ENCODE measurements around the gene HSFX4.
A peak's percentile ranks its signal among the peaks of the same experiment; 100 is the strongest.
"Not testable (repeated sequence)": the region's sequence is repeated elsewhere in the genome, so short reads cannot be mapped to it uniquely, and the experiment has no call there.

Gene HSFX4

GRCh38 chrX:149927245-149927963 is 2.0 kb upstream of the HSFX4 start:
- H3K4me1 ChIP-seq (ENCODE audit: insufficient read depth, low read length, severe bottlenecking); H3K27me3 ChIP-seq (ENCODE audit: insufficient read depth, low read length); H3K9me3 ChIP-seq (ENCODE audit: low read length); H4K20me1 ChIP-seq (ENCODE audit: insufficient read depth, low read length); H3K36me3 ChIP-seq (ENCODE audit: insufficient read depth, low read length); H3K9me2 ChIP-seq (ENCODE audit: low read depth, low read length); H2AFZ ChIP-seq (ENCODE audit: low read length); H3K9ac ChIP-seq (ENCODE audit: low read length); H3K4me3 ChIP-seq (ENCODE audit: low read depth, low read length, poor library complexity, severe bottlenecking); H3K27ac ChIP-seq (ENCODE audit: low read depth, low read length, poor library complexity, severe bottlenecking); H3F3A ChIP-seq (ENCODE audit: insufficient read depth, low read length); H3K79me2 ChIP-seq (ENCODE audit: insufficient read depth, low read length); H3K4me2 ChIP-seq (ENCODE audit: low read length): not testable (repeated sequence)

- not testable (repeated sequence) for H3K79me2 ChIP-seq (ENCODE audit: insufficient read depth, low read length); H3F3A ChIP-seq (ENCODE audit: insufficient read depth, low read length); H2AFZ ChIP-seq (ENCODE audit: low read length); H3K4me1 ChIP-seq (ENCODE audit: insufficient read depth, low read length, severe bottlenecking); H3K9me3 ChIP-seq (ENCODE audit: low read length); H3K27ac ChIP-seq (ENCODE audit: low read depth, low read length, poor library complexity, severe bottlenecking); H3K9me2 ChIP-seq (ENCODE audit: low read depth, low read length); H3K9ac ChIP-seq (ENCODE audit: low read length); H3K4me2 ChIP-seq (ENCODE audit: low read length); H3K27me3 ChIP-seq (ENCODE audit: insufficient read depth, low read length); H3K4me3 ChIP-seq (ENCODE audit: low read depth, low read length, poor library complexity, severe bottlenecking); H4K20me1 ChIP-seq (ENCODE audit: insufficient read depth, low read length); H3K36me3 ChIP-seq (ENCODE audit: insufficient read depth, low read length)
Measured at GRCh38 chrX:149927964-149928258, 1.5 kb upstream of the HSFX4 start.

GRCh38 chrX:149928635-149929034 is 738 bp upstream of the HSFX4 start:
- not testable (repeated sequence) for H3K9me3 ChIP-seq (ENCODE audit: low read length)

GRCh38 chrX:149931355-149931754 is 2.0 kb downstream of the HSFX4 start:
- H2AFZ ChIP-seq (ENCODE audit: low read length); H3K9me2 ChIP-seq (ENCODE audit: low read depth, low read length); H3K4me2 ChIP-seq (ENCODE audit: low read length); H3K9me3 ChIP-seq (ENCODE audit: low read length); H3K79me2 ChIP-seq (ENCODE audit: insufficient read depth, low read length); H3F3A ChIP-seq (ENCODE audit: insufficient read depth, low read length); H3K4me3 ChIP-seq (ENCODE audit: low read depth, low read length, poor library complexity, severe bottlenecking); H3K9ac ChIP-seq (ENCODE audit: low read length); H3K27me3 ChIP-seq (ENCODE audit: insufficient read depth, low read length); H3K27ac ChIP-seq (ENCODE audit: low read depth, low read length, poor library complexity, severe bottlenecking); H3K36me3 ChIP-seq (ENCODE audit: insufficient read depth, low read length); H3K4me1 ChIP-seq (ENCODE audit: insufficient read depth, low read length, severe bottlenecking); H4K20me1 ChIP-seq (ENCODE audit: insufficient read depth, low read length): not testable (repeated sequence)

More at GRCh38 chrX:149928635-149929034, 738 bp upstream of the HSFX4 start:
- not testable (repeated sequence) for H3K4me2 ChIP-seq (ENCODE audit: low read length); H3K36me3 ChIP-seq (ENCODE audit: insufficient read depth, low read length); H3F3A ChIP-seq (ENCODE audit: insufficient read depth, low read length); H3K4me1 ChIP-seq (ENCODE audit: insufficient read depth, low read length, severe bottlenecking); H3K27ac ChIP-seq (ENCODE audit: low read depth, low read length, poor library complexity, severe bottlenecking); H3K79me2 ChIP-seq (ENCODE audit: insufficient read depth, low read length); H3K4me3 ChIP-seq (ENCODE audit: low read depth, low read length, poor library complexity, severe bottlenecking); H3K27me3 ChIP-seq (ENCODE audit: insufficient read depth, low read length); H3K9ac ChIP-seq (ENCODE audit: low read length); H3K9me2 ChIP-seq (ENCODE audit: low read depth, low read length); H4K20me1 ChIP-seq (ENCODE audit: insufficient read depth, low read length); H2AFZ ChIP-seq (ENCODE audit: low read length)

- H3K4me1 ChIP-seq (ENCODE audit: insufficient read depth, low read length, severe bottlenecking); H3K9me2 ChIP-seq (ENCODE audit: low read depth, low read length); H3K27me3 ChIP-seq (ENCODE audit: insufficient read depth, low read length); H3K9me3 ChIP-seq (ENCODE audit: low read length); H3F3A ChIP-seq (ENCODE audit: insufficient read depth, low read length); H3K9ac ChIP-seq (ENCODE audit: low read length); H2AFZ ChIP-seq (ENCODE audit: low read length); H3K4me2 ChIP-seq (ENCODE audit: low read length); H3K27ac ChIP-seq (ENCODE audit: low read depth, low read length, poor library complexity, severe bottlenecking); H3K79me2 ChIP-seq (ENCODE audit: insufficient read depth, low read length); H4K20me1 ChIP-seq (ENCODE audit: insufficient read depth, low read length); H3K36me3 ChIP-seq (ENCODE audit: insufficient read depth, low read length); H3K4me3 ChIP-seq (ENCODE audit: low read depth, low read length, poor library complexity, severe bottlenecking): not testable (repeated sequence)
Measured at GRCh38 chrX:149932150-149932549, 2.8 kb downstream of the HSFX4 start.

- not testable (repeated sequence) for H2AFZ ChIP-seq (ENCODE audit: low read length)
Measured at GRCh38 chrX:149932970-149933369, 3.6 kb downstream of the HSFX4 start.

GRCh38 chrX:149933547-149933946 is 4.2 kb downstream of the HSFX4 start:
- H2AFZ ChIP-seq (ENCODE audit: low read length); H3K9ac ChIP-seq (ENCODE audit: low read length); H3K79me2 ChIP-seq (ENCODE audit: insufficient read depth, low read length); H3F3A ChIP-seq (ENCODE audit: insufficient read depth, low read length); H4K20me1 ChIP-seq (ENCODE audit: insufficient read depth, low read length); H3K9me3 ChIP-seq (ENCODE audit: low read length); H3K27me3 ChIP-seq (ENCODE audit: insufficient read depth, low read length); H3K36me3 ChIP-seq (ENCODE audit: insufficient read depth, low read length); H3K4me3 ChIP-seq (ENCODE audit: low read depth, low read length, poor library complexity, severe bottlenecking); H3K4me2 ChIP-seq (ENCODE audit: low read length); H3K4me1 ChIP-seq (ENCODE audit: insufficient read depth, low read length, severe bottlenecking); H3K9me2 ChIP-seq (ENCODE audit: low read depth, low read length); H3K27ac ChIP-seq (ENCODE audit: low read depth, low read length, poor library complexity, severe bottlenecking): not testable (repeated sequence)

More at GRCh38 chrX:149932970-149933369, 3.6 kb downstream of the HSFX4 start:
- H3K27me3 ChIP-seq (ENCODE audit: insufficient read depth, low read length); H3K27ac ChIP-seq (ENCODE audit: low read depth, low read length, poor library complexity, severe bottlenecking); H3F3A ChIP-seq (ENCODE audit: insufficient read depth, low read length); H3K4me3 ChIP-seq (ENCODE audit: low read depth, low read length, poor library complexity, severe bottlenecking); H3K9me2 ChIP-seq (ENCODE audit: low read depth, low read length); H3K79me2 ChIP-seq (ENCODE audit: insufficient read depth, low read length); H3K4me2 ChIP-seq (ENCODE audit: low read length); H4K20me1 ChIP-seq (ENCODE audit: insufficient read depth, low read length); H3K9me3 ChIP-seq (ENCODE audit: low read length); H3K4me1 ChIP-seq (ENCODE audit: insufficient read depth, low read length, severe bottlenecking); H3K9ac ChIP-seq (ENCODE audit: low read length); H3K36me3 ChIP-seq (ENCODE audit: insufficient read depth, low read length): not testable (repeated sequence)

- H2AFZ ChIP-seq (ENCODE audit: low read length); H3K9me2 ChIP-seq (ENCODE audit: low read depth, low read length); H3K36me3 ChIP-seq (ENCODE audit: insufficient read depth, low read length); H3K9me3 ChIP-seq (ENCODE audit: low read length); H3K27ac ChIP-seq (ENCODE audit: low read depth, low read length, poor library complexity, severe bottlenecking); H4K20me1 ChIP-seq (ENCODE audit: insufficient read depth, low read length); H3K27me3 ChIP-seq (ENCODE audit: insufficient read depth, low read length); H3K79me2 ChIP-seq (ENCODE audit: insufficient read depth, low read length); H3F3A ChIP-seq (ENCODE audit: insufficient read depth, low read length): not testable (repeated sequence)
- Histone ChIP-seq H3K4me2 (ENCODE audit: low read length) (peak overlapping the region; percentile 92), H3K4me3 (ENCODE audit: low read depth, low read length, poor library complexity, severe bottlenecking) (peak overlapping the region; percentile 98), H3K4me1 (ENCODE audit: insufficient read depth, low read length, severe bottlenecking) (peaks cover 13% of the 10 kb centered on the region), H3K9ac (ENCODE audit: low read length) (peak overlapping the region; percentile 99)
Measured at GRCh38 chrX:149937328-149937727, 8.0 kb downstream of the HSFX4 start.

All from OCI-LY1 (cell line).